ENCODE results near the gene LCE1C.

The LCE1C gene

GRCh38 chr1:152783095-152783494 lies 23.4 kb downstream of the LCE1C start:
- DNase-seq (ENCODE audit: low read depth) = peak; percentile 44
- H3K4me3 ChIP-seq (ENCODE audit: low read length) = no peak overlapping the region
- TF ChIP-seq CTCF (IDR thresholded peaks at IDR 0.05; ENCODE audit: insufficient read depth, low read depth, low read length, missing control alignments) = no peak

GRCh38 chr1:152777510-152778137 lies 28.8 kb downstream of the LCE1C start:
- TF ChIP-seq CTCF (IDR thresholded peaks at IDR 0.05; ENCODE audit: insufficient read depth, low read depth, low read length, missing control alignments) = peak; percentile 73
- no peak overlapping the region for H3K4me3 ChIP-seq (ENCODE audit: low read length)
- DNase-seq (ENCODE audit: low read depth) = peak; percentile 61

GRCh38 chr1:152776361-152776760 lies 30.1 kb downstream of the LCE1C start:
- no peak for TF ChIP-seq CTCF (IDR thresholded peaks at IDR 0.05; ENCODE audit: insufficient read depth, low read depth, low read length, missing control alignments)
- no peak overlapping the region for H3K4me3 ChIP-seq (ENCODE audit: low read length)
- DNase-seq (ENCODE audit: low read depth) = no peak

DNA sequence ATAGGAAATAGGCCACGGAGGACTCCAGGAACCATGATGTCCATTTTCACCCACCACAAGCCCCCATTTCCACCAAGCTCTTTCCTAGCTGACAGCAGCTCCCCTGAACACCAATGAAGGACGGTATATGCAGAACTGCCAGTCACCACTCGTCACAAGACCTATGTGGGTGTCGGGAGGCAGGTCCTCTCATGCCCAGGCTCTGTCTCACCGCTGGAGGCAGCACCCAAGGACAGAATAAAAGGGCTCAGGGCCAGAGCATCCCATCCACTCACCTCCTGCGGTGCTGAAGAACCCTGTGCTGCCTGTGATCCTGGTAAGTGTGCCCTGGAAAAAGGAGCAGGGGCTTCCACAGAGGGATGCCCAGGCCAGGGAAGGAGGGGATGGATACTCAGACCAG lies 31.6 kb downstream of the LCE1C start, which contains the start of gene LCE1F:
TSS of gene LCE1F (plus strand) at position 266 of the 400 bp plus-strand sequence. CDS start 1,232 bp downstream, outside the sequence.
- H3K4me3 ChIP-seq (ENCODE audit: low read length) = no peak within 1 kb of the TSS
- peak; percentile 35 for TF ChIP-seq CTCF (IDR thresholded peaks at IDR 0.05; ENCODE audit: insufficient read depth, low read depth, low read length, missing control alignments)
- DNase-seq (ENCODE audit: low read depth) = peak; percentile 79

GRCh38 chr1:152770411-152770810 lies 36.0 kb downstream of the LCE1C start:
- DNase-seq (ENCODE audit: low read depth) = peak; percentile 44
- no peak for TF ChIP-seq CTCF (IDR thresholded peaks at IDR 0.05; ENCODE audit: insufficient read depth, low read depth, low read length, missing control alignments)

GRCh38 chr1:152768847-152769533 lies 37.5 kb downstream of the LCE1C start:
- no peak for DNase-seq (ENCODE audit: low read depth)
- no peak for TF ChIP-seq CTCF (IDR thresholded peaks at IDR 0.05; ENCODE audit: insufficient read depth, low read depth, low read length, missing control alignments)
- no peak overlapping the region for H3K4me3 ChIP-seq (ENCODE audit: low read length)

More at GRCh38 chr1:152770411-152770810, 36.0 kb downstream of the LCE1C start:
- H3K4me3 ChIP-seq (ENCODE audit: low read length) = no peak overlapping the region
